Activated naive CD4-positive, alpha-beta T cell treated with anti-CD3 and anti-CD28 coated beads, Interleukin-2, amount 10 ng/mL, durations not matched to agents 7 days and 5 days (primary cell): ENCODE measurements around the gene LARP1.

Source experiments
- CTCF ChIA-PET: fragments of 350-600 bp; sonication (Branson Sonifier 250); formaldehyde crosslinking; loops from one replicate; lab custom pipeline; 2021; ENCODE audit warnings: antibody characterized with exemption; lab: Charles Lee
- DNase-seq: peaks from one replicate; pipeline ENCODE4 v3.0.0-alpha.2; 2020
- H3K27ac Mint-ChIP-seq: one replicate; pipeline ENCODE4 v1.8.0; 2021; ENCODE audit warnings: mild to moderate bottlenecking, moderate library complexity, mixed read lengths
- H3K27me3 Mint-ChIP-seq: one replicate; pipeline ENCODE4 v1.8.0; 2021; ENCODE audit warnings: mild to moderate bottlenecking, mixed read lengths
- H3K36me3 Mint-ChIP-seq: one replicate; pipeline ENCODE4 v1.8.0; 2021; ENCODE audit warnings: mixed read lengths
- H3K4me1 Mint-ChIP-seq: one replicate; pipeline ENCODE4 v1.8.0; 2021; ENCODE audit warnings: mixed read lengths
- H3K4me3 Mint-ChIP-seq: one replicate; pipeline ENCODE4 v1.8.0; 2021; ENCODE audit warnings: mild to moderate bottlenecking, moderate library complexity, mixed read lengths
- H3K9me3 Mint-ChIP-seq: one replicate; pipeline ENCODE4 v1.8.0; 2021; ENCODE audit warnings: mixed read lengths

Gene LARP1

GRCh38 chr5:154761046-154761736 is 6.0 kb downstream of the LARP1 start:
- no peaks in the 10 kb centered on the region for H3K27me3 Mint-ChIP-seq
- peak overlapping the region; percentile 40 for H3K4me3 Mint-ChIP-seq
- no peaks in the 10 kb centered on the region for H3K9me3 Mint-ChIP-seq
- H3K27ac Mint-ChIP-seq = peak overlapping the region; percentile 83
- peaks cover 17% of the 10 kb centered on the region for H3K36me3 Mint-ChIP-seq
- CTCF ChIA-PET = no interaction called here
- DNase-seq = peak; percentile 48
- peaks cover 66% of the 10 kb centered on the region for H3K4me1 Mint-ChIP-seq

- Mint-ChIP-seq H3K27ac (peak overlapping the region; percentile 82), H3K9me3 (no peaks in the 10 kb centered on the region), H3K4me1 (peaks cover 76% of the 10 kb centered on the region), H3K36me3 (peaks cover 14% of the 10 kb centered on the region), H3K4me3 (no peak overlapping the region), H3K27me3 (no peaks in the 10 kb centered on the region)
- CTCF ChIA-PET = no interaction called here
- no peak for DNase-seq
Measured at GRCh38 chr5:154762261-154762660, 7.1 kb downstream of the LARP1 start.

GRCh38 chr5:154762700-154763099 is 7.5 kb downstream of the LARP1 start:
- Mint-ChIP-seq H3K4me1 (peaks cover 81% of the 10 kb centered on the region), H3K27me3 (no peaks in the 10 kb centered on the region), H3K36me3 (peaks cover 17% of the 10 kb centered on the region), H3K27ac (peak overlapping the region; percentile 82), H3K4me3 (no peak overlapping the region), H3K9me3 (no peaks in the 10 kb centered on the region)
- DNase-seq = no peak
- CTCF ChIA-PET = no interaction called here

- no peak for DNase-seq
- Mint-ChIP-seq H3K27me3 (no peaks in the 10 kb centered on the region), H3K36me3 (peaks cover 16% of the 10 kb centered on the region), H3K4me3 (no peak overlapping the region), H3K9me3 (no peaks in the 10 kb centered on the region), H3K27ac (peak overlapping the region; percentile 26), H3K4me1 (peaks cover 75% of the 10 kb centered on the region)
- CTCF ChIA-PET = no interaction called here
Measured at GRCh38 chr5:154764967-154765366, 9.8 kb downstream of the LARP1 start.

- CTCF ChIA-PET = no interaction called here
- no peak for DNase-seq
- Mint-ChIP-seq H3K4me3 (no peak overlapping the region), H3K27me3 (no peaks in the 10 kb centered on the region), H3K36me3 (peaks cover 16% of the 10 kb centered on the region), H3K9me3 (no peaks in the 10 kb centered on the region), H3K27ac (no peak overlapping the region), H3K4me1 (peaks cover 75% of the 10 kb centered on the region)
Measured at GRCh38 chr5:154765396-154765925, 10.3 kb downstream of the LARP1 start.

GRCh38 chr5:154766558-154767281 is 11.5 kb downstream of the LARP1 start:
- no peaks in the 10 kb centered on the region for H3K9me3 Mint-ChIP-seq
- DNase-seq = no peak
- no peak overlapping the region for H3K4me3 Mint-ChIP-seq
- H3K4me1 Mint-ChIP-seq = peaks cover 68% of the 10 kb centered on the region
- peaks cover 14% of the 10 kb centered on the region for H3K36me3 Mint-ChIP-seq
- peak overlapping the region; percentile 56 for H3K27ac Mint-ChIP-seq
- CTCF ChIA-PET = interaction anchor here (1.4 to 1.5 kb wide), 2 partner anchors 116 to 119 kb away, joined by 3 read pairs; no protein-coding TSS in a partner anchor
- no peaks in the 10 kb centered on the region for H3K27me3 Mint-ChIP-seq

GRCh38 chr5:154767576-154767975 is 12.4 kb downstream of the LARP1 start:
- H3K4me3 Mint-ChIP-seq = no peak overlapping the region
- CTCF ChIA-PET = interaction anchor here (1.4 to 1.5 kb wide), 2 partner anchors 117 to 120 kb away, joined by 3 read pairs; no protein-coding TSS in a partner anchor

GRCh38 chr5:154768207-154768606 is 13.0 kb downstream of the LARP1 start:
- Mint-ChIP-seq H3K9me3 (no peaks in the 10 kb centered on the region), H3K4me3 (no peak overlapping the region), H3K27me3 (no peaks in the 10 kb centered on the region), H3K36me3 (peaks cover 13% of the 10 kb centered on the region), H3K4me1 (peaks cover 60% of the 10 kb centered on the region), H3K27ac (no peak overlapping the region)
- DNase-seq = no peak
- CTCF ChIA-PET = interaction anchor here (1.4 to 1.6 kb wide), 2 partner anchors 12 to 118 kb away, joined by 3 to 5 read pairs; no protein-coding TSS in a partner anchor

More at GRCh38 chr5:154767576-154767975, 12.4 kb downstream of the LARP1 start:
- Mint-ChIP-seq H3K9me3 (no peaks in the 10 kb centered on the region), H3K4me1 (peaks cover 62% of the 10 kb centered on the region), H3K27ac (peak overlapping the region; percentile 29), H3K36me3 (peaks cover 11% of the 10 kb centered on the region), H3K27me3 (no peaks in the 10 kb centered on the region)
- DNase-seq = no peak

- no peak for DNase-seq
- H3K36me3 Mint-ChIP-seq = peaks cover 15% of the 10 kb centered on the region
- peaks cover 57% of the 10 kb centered on the region for H3K4me1 Mint-ChIP-seq
- CTCF ChIA-PET = interaction anchor here (0.6 kb wide), 1 partner anchor 8 kb away, joined by 3 read pairs; no protein-coding TSS in a partner anchor
- no peaks in the 10 kb centered on the region for H3K27me3 Mint-ChIP-seq
- peak overlapping the region; percentile 69 for H3K27ac Mint-ChIP-seq
- no peak overlapping the region for H3K4me3 Mint-ChIP-seq
- H3K9me3 Mint-ChIP-seq = no peaks in the 10 kb centered on the region
Measured at GRCh38 chr5:154770111-154770510, 14.9 kb downstream of the LARP1 start.

GRCh38 chr5:154771383-154771901 is 16.3 kb downstream of the LARP1 start:
- DNase-seq = no peak
- CTCF ChIA-PET = no interaction called here
- Mint-ChIP-seq H3K9me3 (no peaks in the 10 kb centered on the region), H3K36me3 (peaks cover 14% of the 10 kb centered on the region), H3K4me1 (peaks cover 49% of the 10 kb centered on the region), H3K4me3 (no peak overlapping the region), H3K27ac (no peak overlapping the region), H3K27me3 (no peaks in the 10 kb centered on the region)

- peaks cover 8% of the 10 kb centered on the region for H3K36me3 Mint-ChIP-seq
- no peak for DNase-seq
- no peaks in the 10 kb centered on the region for H3K27me3 Mint-ChIP-seq
- CTCF ChIA-PET = no interaction called here
- peak overlapping the region; percentile 55 for H3K27ac Mint-ChIP-seq
- H3K4me1 Mint-ChIP-seq = peaks cover 31% of the 10 kb centered on the region
- no peak overlapping the region for H3K4me3 Mint-ChIP-seq
- no peaks in the 10 kb centered on the region for H3K9me3 Mint-ChIP-seq
Measured at GRCh38 chr5:154773326-154773725, 18.1 kb downstream of the LARP1 start.

- H3K36me3 Mint-ChIP-seq = peaks cover 9% of the 10 kb centered on the region
- no peak overlapping the region for H3K4me3 Mint-ChIP-seq
- no peaks in the 10 kb centered on the region for H3K27me3 Mint-ChIP-seq
- peak overlapping the region; percentile 7 for H3K27ac Mint-ChIP-seq
- DNase-seq = no peak
- CTCF ChIA-PET = no interaction called here
- no peaks in the 10 kb centered on the region for H3K9me3 Mint-ChIP-seq
- peaks cover 28% of the 10 kb centered on the region for H3K4me1 Mint-ChIP-seq
Measured at GRCh38 chr5:154776167-154776566, 21.0 kb downstream of the LARP1 start.

GRCh38 chr5:154778534-154778933 is 23.4 kb downstream of the LARP1 start:
- DNase-seq = no peak
- H3K36me3 Mint-ChIP-seq = peaks cover 4% of the 10 kb centered on the region
- peaks cover 29% of the 10 kb centered on the region for H3K4me1 Mint-ChIP-seq
- H3K4me3 Mint-ChIP-seq = no peak overlapping the region
- CTCF ChIA-PET = interaction anchor here (0.8 kb wide), 1 partner anchor 8 kb away, joined by 3 read pairs; no protein-coding TSS in a partner anchor
- no peaks in the 10 kb centered on the region for H3K9me3 Mint-ChIP-seq
- H3K27ac Mint-ChIP-seq = no peak overlapping the region
- no peaks in the 10 kb centered on the region for H3K27me3 Mint-ChIP-seq

GRCh38 chr5:154779105-154779504 is 23.9 kb downstream of the LARP1 start:
- Mint-ChIP-seq H3K9me3 (no peaks in the 10 kb centered on the region), H3K27me3 (no peaks in the 10 kb centered on the region), H3K27ac (no peak overlapping the region), H3K4me3 (no peak overlapping the region), H3K36me3 (peaks cover 3% of the 10 kb centered on the region), H3K4me1 (peaks cover 29% of the 10 kb centered on the region)
- CTCF ChIA-PET = no interaction called here
- no peak for DNase-seq
